Liver (tissue), 9 donors: ENCODE data around the gene RICTOR. TPM values are rescaled to one million over a fixed set of nuclear protein-coding genes. Genes with fewer than 3 reads are reported as not detected.

Experiments used
- DNase-seq: peaks from one replicate; pipeline ENCODE4 v3.0.0-alpha.2; 2017; ENCODE audit warnings: low spot score
- H3K27ac ChIP-seq, 2 donors: one replicate each; pipeline ENCODE4 v1.7.0; 2013; ENCODE audit warnings: inconsistent platforms in 2 of 2, low read length in 2 of 2, control low read depth in 1 of 2, low read depth in 1 of 2, mild to moderate bottlenecking in 1 of 2
- H3K27me3 ChIP-seq, 4 donors: one replicate each; pipeline versions ENCODE4 v1.6.1 to v1.7.0; 2013; ENCODE audit warnings: low read length in 3 of 4, inconsistent platforms in 1 of 4, mild to moderate bottlenecking in 1 of 4, moderate library complexity in 1 of 4; ENCODE audit not compliant: control insufficient read depth in 4 of 4, insufficient read depth in 4 of 4
- H3K36me3 ChIP-seq, 4 donors: one replicate each; pipeline versions ENCODE4 v1.6.1 to v1.7.0; 2013; ENCODE audit warnings: low read length in 3 of 4, mild to moderate bottlenecking in 3 of 4, low read depth in 1 of 4, moderate library complexity in 1 of 4; ENCODE audit not compliant: control insufficient read depth in 4 of 4, insufficient read depth in 3 of 4
- H3K4me1 ChIP-seq, 4 donors: one replicate each; pipeline versions ENCODE4 v1.6.1 to v1.7.0; 2013; ENCODE audit warnings: low read length in 3 of 4, mild to moderate bottlenecking in 3 of 4, moderate library complexity in 1 of 4; ENCODE audit not compliant: control insufficient read depth in 4 of 4, insufficient read depth in 4 of 4
- H3K4me3 ChIP-seq, 3 donors: one replicate each; pipeline versions ENCODE4 v1.6.1 to v1.7.0; 2013; ENCODE audit warnings: low read length in 3 of 3, control low read depth in 1 of 3, low read depth in 1 of 3, mild to moderate bottlenecking in 1 of 3
- H3K9ac ChIP-seq, 2 donors: one replicate each; pipeline ENCODE4 v1.7.0; 2013; ENCODE audit warnings: low read length in 2 of 2, mild to moderate bottlenecking in 2 of 2, moderate library complexity in 2 of 2, control low read depth in 1 of 2, low read depth in 1 of 2
- H3K9me3 ChIP-seq, 4 donors: one replicate each; pipeline versions ENCODE4 v1.6.1 to v1.7.0; 2013; ENCODE audit warnings: low read length in 3 of 4; ENCODE audit not compliant: control insufficient read depth in 4 of 4
- FOXA1 ChIP-seq: IDR thresholded peaks from 2 replicates; pipeline ENCODE4 v1.6.1; 2016; ENCODE audit warnings: antibody characterized with exemption
- FOXA2 ChIP-seq: IDR thresholded peaks from 2 replicates; pipeline ENCODE4 v1.6.1; 2016; ENCODE audit warnings: antibody characterized with exemption
- GABPA ChIP-seq, 2 donors: IDR thresholded peaks in 1 of 2; conservative IDR thresholded peaks in 1 of 2; 2 replicates each; pipeline ENCODE4 v1.6.1; 2016; ENCODE audit warnings: antibody characterized with exemption in 2 of 2, mild to moderate bottlenecking in 1 of 2, moderate library complexity in 1 of 2
- HNF4G ChIP-seq: IDR thresholded peaks from 2 replicates; pipeline ENCODE4 v1.6.1; 2016; ENCODE audit warnings: antibody characterized with exemption
- JUND ChIP-seq, 2 donors: IDR thresholded peaks; 2 replicates each; pipeline ENCODE4 v1.6.1; 2016; ENCODE audit warnings: antibody characterized with exemption in 2 of 2
- RAD21 ChIP-seq, 2 donors: IDR thresholded peaks; 2 replicates each; pipeline ENCODE4 v1.6.1; 2016; ENCODE audit warnings: antibody characterized with exemption in 2 of 2, mild to moderate bottlenecking in 2 of 2
- RXRA ChIP-seq, 2 donors: IDR thresholded peaks; 2 replicates each; pipeline ENCODE4 v1.6.1; 2017 to 2018; ENCODE audit warnings: antibody characterized with exemption in 2 of 2, mild to moderate bottlenecking in 1 of 2
- SP1 ChIP-seq: IDR thresholded peaks from 2 replicates; pipeline ENCODE4 v1.6.1; 2018; ENCODE audit warnings: antibody characterized with exemption, mild to moderate bottlenecking
- TAF1 ChIP-seq: conservative IDR thresholded peaks from 2 replicates; pipeline ENCODE4 v1.6.1; 2016; ENCODE audit warnings: antibody characterized with exemption, mild to moderate bottlenecking
- YY1 ChIP-seq: IDR thresholded peaks from 2 replicates; pipeline ENCODE4 v1.6.1; 2016; ENCODE audit warnings: antibody characterized with exemption, mild to moderate bottlenecking
- WGBS: extraction: QIAGEN DNeasy Blood & Tissue Kit; methylation state at CpG from one replicate; pipeline ENCODE4 v1.1.7; 2013; 5-methylcytosine and 5-hydroxymethylcytosine counted together
- polyA plus RNA-seq, 2 donors: library from polyadenylated mRNA; stranded (reverse) in 1 of 2; unstranded in 1 of 2; fragments of 200-250 nt in 1 of 2; fragments of >200 nt in 1 of 2; fragmentation: Nextera tagmentation in 1 of 2; extraction: Ambion mirVana in 1 of 2; gene quantifications; one replicate each; pipeline versions ENCODE4 v1.2.1 to v1.2.3, GENCODE V29; 2013 to 2015
- total RNA-seq, 2 donors: library from RNA; depleted of rRNA; stranded (reverse); fragments of >200 nt; gene quantifications; one replicate each; pipeline ENCODE4 v1.2.3, GENCODE V29; 2014
- TF ChIP-seq, protein P1 (sequence below): IDR thresholded peaks from 2 replicates; pipeline ENCODE4 v1.6.1; 2016; ENCODE audit warnings: antibody characterized with exemption
- TF ChIP-seq, protein P2 (sequence below): IDR thresholded peaks from 2 replicates; pipeline ENCODE4 v1.6.1; 2016; ENCODE audit warnings: antibody characterized with exemption
- TF ChIP-seq, protein P3 (sequence below): IDR thresholded peaks from 2 replicates; pipeline ENCODE4 v1.6.1; 2016; ENCODE audit warnings: antibody characterized with exemption
- TF ChIP-seq, protein P4 (sequence below): IDR thresholded peaks from 2 replicates; pipeline ENCODE4 v1.6.1; 2016; ENCODE audit warnings: antibody characterized with exemption, mild to moderate bottlenecking
- donor health status: healthy.
- donor health status: healthy.
- donor health status: healthy.
- donor health status: healthy.
- donor health status: healthy.

RICTOR gene
- total and polyA plus RNA-seq, 4 donors: 2.1 to 24.0 (median 15.0) TPM

DNA sequence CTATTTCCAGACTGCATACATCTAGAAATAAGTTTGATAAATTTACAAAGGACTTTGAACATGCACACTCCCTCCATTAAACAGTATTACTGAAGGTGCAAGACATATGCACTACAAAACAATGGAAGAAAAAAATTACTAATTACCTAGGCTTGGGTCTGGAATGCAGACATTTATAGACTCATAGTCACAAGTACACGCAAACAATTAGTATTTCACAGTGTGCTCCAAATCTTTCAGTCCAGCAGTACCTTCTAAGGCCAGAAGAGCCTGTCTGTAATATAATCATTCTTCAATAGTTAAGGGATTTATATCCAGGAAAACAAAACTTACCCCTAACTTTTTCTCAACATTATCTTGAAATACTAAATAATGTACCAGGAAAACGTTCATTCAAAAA lies 11.2 kb downstream of the RICTOR start (continued):
- TF ChIP-seq, protein P1, sequence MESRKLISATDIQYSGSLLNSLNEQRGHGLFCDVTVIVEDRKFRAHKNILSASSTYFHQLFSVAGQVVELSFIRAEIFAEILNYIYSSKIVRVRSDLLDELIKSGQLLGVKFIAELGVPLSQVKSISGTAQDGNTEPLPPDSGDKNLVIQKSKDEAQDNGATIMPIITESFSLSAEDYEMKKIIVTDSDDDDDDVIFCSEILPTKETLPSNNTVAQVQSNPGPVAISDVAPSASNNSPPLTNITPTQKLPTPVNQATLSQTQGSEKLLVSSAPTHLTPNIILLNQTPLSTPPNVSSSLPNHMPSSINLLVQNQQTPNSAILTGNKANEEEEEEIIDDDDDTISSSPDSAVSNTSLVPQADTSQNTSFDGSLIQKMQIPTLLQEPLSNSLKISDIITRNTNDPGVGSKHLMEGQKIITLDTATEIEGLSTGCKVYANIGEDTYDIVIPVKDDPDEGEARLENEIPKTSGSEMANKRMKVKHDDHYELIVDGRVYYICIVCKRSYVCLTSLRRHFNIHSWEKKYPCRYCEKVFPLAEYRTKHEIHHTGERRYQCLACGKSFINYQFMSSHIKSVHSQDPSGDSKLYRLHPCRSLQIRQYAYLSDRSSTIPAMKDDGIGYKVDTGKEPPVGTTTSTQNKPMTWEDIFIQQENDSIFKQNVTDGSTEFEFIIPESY: no peak
- TF ChIP-seq, protein P2, sequence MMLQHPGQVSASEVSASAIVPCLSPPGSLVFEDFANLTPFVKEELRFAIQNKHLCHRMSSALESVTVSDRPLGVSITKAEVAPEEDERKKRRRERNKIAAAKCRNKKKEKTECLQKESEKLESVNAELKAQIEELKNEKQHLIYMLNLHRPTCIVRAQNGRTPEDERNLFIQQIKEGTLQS: no peak
- TF ChIP-seq, protein P3, sequence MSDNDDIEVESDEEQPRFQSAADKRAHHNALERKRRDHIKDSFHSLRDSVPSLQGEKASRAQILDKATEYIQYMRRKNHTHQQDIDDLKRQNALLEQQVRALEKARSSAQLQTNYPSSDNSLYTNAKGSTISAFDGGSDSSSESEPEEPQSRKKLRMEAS: no peak
- TF ChIP-seq GABPA (IDR thresholded peaks at IDR 0.05 in 1 of 2, conservative IDR thresholded peaks at IDR 0.05 in 1 of 2) (no peak), TAF1 (no peak), RAD21 (IDR thresholded peaks at IDR 0.05) (no peak), JUND (IDR thresholded peaks at IDR 0.05) (no peak), FOXA1 (no peak)

DNA sequence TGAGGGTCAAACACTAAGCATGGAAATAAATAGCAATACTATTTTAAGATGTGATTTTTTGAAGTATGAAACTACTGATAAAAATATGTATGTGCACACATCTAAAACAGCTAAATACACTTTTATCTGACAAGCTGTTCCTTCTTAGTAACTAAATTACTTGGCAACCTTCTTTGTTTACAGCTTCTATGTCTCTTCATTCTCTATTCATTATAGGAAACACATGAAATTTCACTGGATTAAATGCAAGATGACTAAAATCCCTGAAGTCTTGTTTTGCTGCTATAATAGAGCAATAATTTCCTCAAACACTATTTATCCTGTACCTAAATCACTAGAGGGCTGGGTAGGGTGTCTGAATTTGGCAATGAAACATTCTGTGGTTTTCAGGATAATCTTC lies 11.7 kb downstream of the RICTOR start:
- TF ChIP-seq, protein P3: no peak
- TF ChIP-seq GABPA (IDR thresholded peaks at IDR 0.05 in 1 of 2, conservative IDR thresholded peaks at IDR 0.05 in 1 of 2) (no peak), YY1 (no peak), HNF4G (no peak), FOXA2 (no peak), FOXA1 (no peak), JUND (IDR thresholded peaks at IDR 0.05) (no peak), SP1 (no peak), TAF1 (no peak), RXRA (IDR thresholded peaks at IDR 0.05) (no peak), RAD21 (IDR thresholded peaks at IDR 0.05) (no peak)
- TF ChIP-seq, protein P4, sequence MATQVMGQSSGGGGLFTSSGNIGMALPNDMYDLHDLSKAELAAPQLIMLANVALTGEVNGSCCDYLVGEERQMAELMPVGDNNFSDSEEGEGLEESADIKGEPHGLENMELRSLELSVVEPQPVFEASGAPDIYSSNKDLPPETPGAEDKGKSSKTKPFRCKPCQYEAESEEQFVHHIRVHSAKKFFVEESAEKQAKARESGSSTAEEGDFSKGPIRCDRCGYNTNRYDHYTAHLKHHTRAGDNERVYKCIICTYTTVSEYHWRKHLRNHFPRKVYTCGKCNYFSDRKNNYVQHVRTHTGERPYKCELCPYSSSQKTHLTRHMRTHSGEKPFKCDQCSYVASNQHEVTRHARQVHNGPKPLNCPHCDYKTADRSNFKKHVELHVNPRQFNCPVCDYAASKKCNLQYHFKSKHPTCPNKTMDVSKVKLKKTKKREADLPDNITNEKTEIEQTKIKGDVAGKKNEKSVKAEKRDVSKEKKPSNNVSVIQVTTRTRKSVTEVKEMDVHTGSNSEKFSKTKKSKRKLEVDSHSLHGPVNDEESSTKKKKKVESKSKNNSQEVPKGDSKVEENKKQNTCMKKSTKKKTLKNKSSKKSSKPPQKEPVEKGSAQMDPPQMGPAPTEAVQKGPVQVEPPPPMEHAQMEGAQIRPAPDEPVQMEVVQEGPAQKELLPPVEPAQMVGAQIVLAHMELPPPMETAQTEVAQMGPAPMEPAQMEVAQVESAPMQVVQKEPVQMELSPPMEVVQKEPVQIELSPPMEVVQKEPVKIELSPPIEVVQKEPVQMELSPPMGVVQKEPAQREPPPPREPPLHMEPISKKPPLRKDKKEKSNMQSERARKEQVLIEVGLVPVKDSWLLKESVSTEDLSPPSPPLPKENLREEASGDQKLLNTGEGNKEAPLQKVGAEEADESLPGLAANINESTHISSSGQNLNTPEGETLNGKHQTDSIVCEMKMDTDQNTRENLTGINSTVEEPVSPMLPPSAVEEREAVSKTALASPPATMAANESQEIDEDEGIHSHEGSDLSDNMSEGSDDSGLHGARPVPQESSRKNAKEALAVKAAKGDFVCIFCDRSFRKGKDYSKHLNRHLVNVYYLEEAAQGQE: no peak
- TF ChIP-seq, protein P2: no peak
- Histone ChIP-seq H3K4me1 (peaks cover 1 to 19% (median 11%) of the 10 kb centered on the region in 4 donors), H3K9ac (no peak overlapping the region), H3K36me3 (peaks cover 0 to 8% (median 3%) of the 10 kb centered on the region in 4 donors), H3K4me3 (no peak overlapping the region), H3K27me3 (no peaks in the 10 kb centered on the region), H3K27ac (no peak overlapping the region), H3K9me3 (no peaks in the 10 kb centered on the region)
- DNase-seq: no peak

DNA sequence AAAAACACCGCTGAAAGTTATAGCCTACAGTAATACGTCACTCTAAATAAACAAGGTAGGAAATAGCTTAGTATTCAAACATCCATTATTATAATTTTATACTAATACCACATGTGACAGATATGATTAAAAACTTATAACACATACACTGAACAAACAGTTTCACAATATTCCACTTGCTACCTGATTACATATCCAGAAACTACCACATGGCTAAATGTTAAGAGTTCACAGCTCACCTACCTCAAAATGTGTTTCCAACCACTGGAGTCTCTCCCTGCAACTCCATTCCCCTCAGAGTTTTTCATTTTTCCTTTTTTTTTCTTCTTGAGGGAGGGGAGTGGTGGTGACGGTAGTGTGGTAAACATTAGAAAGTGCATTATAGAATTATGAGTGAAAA lies 12.1 kb downstream of the RICTOR start:
- peaks cover 0 to 8% (median 3%) of the 10 kb centered on the region in 4 donors for H3K36me3 ChIP-seq
- 92% methylated on average over 3 of the region's 3 CpGs for WGBS
- no peak overlapping the region for H3K27ac ChIP-seq
- no peak overlapping the region for H3K9ac ChIP-seq
- DNase-seq: no peak
- no peak overlapping the region for H3K4me3 ChIP-seq
- no peaks in the 10 kb centered on the region for H3K27me3 ChIP-seq
- H3K4me1 ChIP-seq: peaks cover 1 to 22% (median 13%) of the 10 kb centered on the region in 4 donors
- no peaks in the 10 kb centered on the region for H3K9me3 ChIP-seq
- TF ChIP-seq, protein P2: no peak
